ENCODE measurements around the gene TRMT6. TPM values are rescaled to one million over a fixed set of nuclear protein-coding genes. Genes with fewer than 3 reads are reported as not detected.

TRMT6 gene
- total RNA-seq, 2 experiments from 2014 or later = 8.1 TPM

GRCh38 chr20:5977975-5978374 is 27.6 kb upstream of the TRMT6 start:
- ChIA-PET CTCF (interaction anchor here (0.8 kb wide), 1 partner anchor 62 kb away, joined by 3 read pairs; no protein-coding TSS in a partner anchor), POLR2A (interaction anchor here (1.1 to 1.2 kb wide), 2 partner anchors 27 to 73 kb away, joined by 3 read pairs; no protein-coding TSS in a partner anchor)
- no peaks in the 10 kb centered on the region for H3K27me3 Mint-ChIP-seq
- no peak overlapping the region for H3K27ac Mint-ChIP-seq
- H3K9me3 ChIP-seq (ENCODE audit: control insufficient read depth in 1 of 2, insufficient read depth in 1 of 2, low read length in 2 of 2) = no peaks in the 10 kb centered on the region
- H3K4me3 ChIP-seq (ENCODE audit: low read length) = no peak overlapping the region
- no peaks in the 10 kb centered on the region for H3K27me3 ChIP-seq (ENCODE audit: control insufficient read depth in 1 of 2, insufficient read depth in 2 of 2, low read length in 2 of 2)
- DNase-seq (no peak), ATAC-seq (ENCODE audit: poor library complexity) (no peak)
- peaks cover 50% of the 10 kb centered on the region for H3K36me3 Mint-ChIP-seq (ENCODE audit: low read depth)
- no peaks in the 10 kb centered on the region for H3K4me1 ChIP-seq (ENCODE audit: insufficient read depth, low read length)
- H3K9me3 Mint-ChIP-seq = no peaks in the 10 kb centered on the region
- no peak overlapping the region for H3K27ac ChIP-seq (ENCODE audit: low read depth in 1 of 2, low read length in 2 of 2)
- H3K4me1 Mint-ChIP-seq (ENCODE audit: low read depth) = no peaks in the 10 kb centered on the region
- H3K4me3 Mint-ChIP-seq = no peak overlapping the region
- intact Hi-C loops (cut with DNase I, micrococcal nuclease) = no loop called here
- H3K36me3 ChIP-seq (ENCODE audit: insufficient read depth, low read length) = peaks cover 13% of the 10 kb centered on the region
- TF ChIP-seq, protein P1, sequence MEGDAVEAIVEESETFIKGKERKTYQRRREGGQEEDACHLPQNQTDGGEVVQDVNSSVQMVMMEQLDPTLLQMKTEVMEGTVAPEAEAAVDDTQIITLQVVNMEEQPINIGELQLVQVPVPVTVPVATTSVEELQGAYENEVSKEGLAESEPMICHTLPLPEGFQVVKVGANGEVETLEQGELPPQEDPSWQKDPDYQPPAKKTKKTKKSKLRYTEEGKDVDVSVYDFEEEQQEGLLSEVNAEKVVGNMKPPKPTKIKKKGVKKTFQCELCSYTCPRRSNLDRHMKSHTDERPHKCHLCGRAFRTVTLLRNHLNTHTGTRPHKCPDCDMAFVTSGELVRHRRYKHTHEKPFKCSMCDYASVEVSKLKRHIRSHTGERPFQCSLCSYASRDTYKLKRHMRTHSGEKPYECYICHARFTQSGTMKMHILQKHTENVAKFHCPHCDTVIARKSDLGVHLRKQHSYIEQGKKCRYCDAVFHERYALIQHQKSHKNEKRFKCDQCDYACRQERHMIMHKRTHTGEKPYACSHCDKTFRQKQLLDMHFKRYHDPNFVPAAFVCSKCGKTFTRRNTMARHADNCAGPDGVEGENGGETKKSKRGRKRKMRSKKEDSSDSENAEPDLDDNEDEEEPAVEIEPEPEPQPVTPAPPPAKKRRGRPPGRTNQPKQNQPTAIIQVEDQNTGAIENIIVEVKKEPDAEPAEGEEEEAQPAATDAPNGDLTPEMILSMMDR (IDR thresholded peaks at IDR 0.05) = no peak

DNA sequence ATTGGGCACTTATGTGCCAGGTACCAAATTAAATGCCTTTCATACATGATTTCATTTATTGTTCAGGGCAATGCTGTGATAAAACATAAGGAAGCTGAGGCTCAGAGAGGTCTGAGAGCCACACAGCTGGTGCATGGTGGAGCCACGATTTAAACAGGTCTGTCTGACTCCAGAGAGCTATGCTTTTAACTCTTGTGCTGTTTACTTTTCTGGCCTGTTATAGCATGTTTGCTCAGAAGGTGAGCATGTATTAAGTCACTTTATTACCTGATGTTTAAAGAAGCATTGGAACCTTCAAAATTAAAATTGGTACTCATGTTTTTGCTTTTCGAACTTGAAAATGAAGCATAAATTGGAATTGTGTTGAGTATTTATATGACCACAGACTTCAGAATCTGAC is 26.9 kb upstream of the TRMT6 start:
- TF ChIP-seq, protein P1 (IDR thresholded peaks at IDR 0.05) = no peak
- POLR2A ChIA-PET = no interaction called here
- no peak for ATAC-seq (ENCODE audit: poor library complexity)
- intact Hi-C loops (cut with DNase I, micrococcal nuclease) = no loop called here
- Mint-ChIP-seq H3K36me3 (ENCODE audit: low read depth) (peaks cover 51% of the 10 kb centered on the region), H3K4me1 (ENCODE audit: low read depth) (no peaks in the 10 kb centered on the region), H3K27ac (no peak overlapping the region), H3K4me3 (no peak overlapping the region), H3K27me3 (no peaks in the 10 kb centered on the region), H3K9me3 (no peaks in the 10 kb centered on the region)
- CTCF ChIA-PET = no interaction called here
- no peak overlapping the region for H3K27ac ChIP-seq (ENCODE audit: low read depth in 1 of 2, low read length in 2 of 2)
- no peaks in the 10 kb centered on the region for H3K27me3 ChIP-seq (ENCODE audit: control insufficient read depth in 1 of 2, insufficient read depth in 2 of 2, low read length in 2 of 2)
- H3K36me3 ChIP-seq (ENCODE audit: insufficient read depth, low read length) = peaks cover 13% of the 10 kb centered on the region
- no peaks in the 10 kb centered on the region for H3K4me1 ChIP-seq (ENCODE audit: insufficient read depth, low read length)
- no peak for DNase-seq
- no peaks in the 10 kb centered on the region for H3K9me3 ChIP-seq (ENCODE audit: control insufficient read depth in 1 of 2, insufficient read depth in 1 of 2, low read length in 2 of 2)
- no peak overlapping the region for H3K4me3 ChIP-seq (ENCODE audit: low read length)

- H3K27ac Mint-ChIP-seq = no peak overlapping the region
- Histone ChIP-seq H3K4me1 (ENCODE audit: insufficient read depth, low read length) (no peaks in the 10 kb centered on the region), H3K4me3 (ENCODE audit: low read length) (no peak overlapping the region), H3K27ac (ENCODE audit: low read depth in 1 of 2, low read length in 2 of 2) (no peak overlapping the region), H3K9me3 (ENCODE audit: control insufficient read depth in 1 of 2, insufficient read depth in 1 of 2, low read length in 2 of 2) (no peaks in the 10 kb centered on the region), H3K36me3 (ENCODE audit: insufficient read depth, low read length) (peaks cover 13% of the 10 kb centered on the region), H3K27me3 (ENCODE audit: control insufficient read depth in 1 of 2, insufficient read depth in 2 of 2, low read length in 2 of 2) (no peaks in the 10 kb centered on the region)
- TF ChIP-seq, protein P1 (IDR thresholded peaks at IDR 0.05) = no peak
- H3K36me3 Mint-ChIP-seq (ENCODE audit: low read depth) = peaks cover 55% of the 10 kb centered on the region
- ATAC-seq (ENCODE audit: poor library complexity) (no peak), DNase-seq (no peak)
- no peak overlapping the region for H3K4me3 Mint-ChIP-seq
- ChIA-PET CTCF (no interaction called here), POLR2A (no interaction called here)
- no peaks in the 10 kb centered on the region for H3K9me3 Mint-ChIP-seq
- H3K27me3 Mint-ChIP-seq = no peaks in the 10 kb centered on the region
- H3K4me1 Mint-ChIP-seq (ENCODE audit: low read depth) = no peaks in the 10 kb centered on the region
- intact Hi-C loops (cut with DNase I, micrococcal nuclease) = no loop called here
Measured at GRCh38 chr20:5975778-5976177, 25.4 kb upstream of the TRMT6 start.
